ENCODE measurements around the gene C9orf85. TPM values are rescaled to one million over a fixed set of nuclear protein-coding genes. Genes with fewer than 3 reads are reported as not detected.

C9orf85 gene
- total and polyA plus RNA-seq, 2 donors (not counting 3 experiments of a cell fraction or from before 2014, with no cell fraction given), result 8.3 to 11.3 TPM

DNA sequence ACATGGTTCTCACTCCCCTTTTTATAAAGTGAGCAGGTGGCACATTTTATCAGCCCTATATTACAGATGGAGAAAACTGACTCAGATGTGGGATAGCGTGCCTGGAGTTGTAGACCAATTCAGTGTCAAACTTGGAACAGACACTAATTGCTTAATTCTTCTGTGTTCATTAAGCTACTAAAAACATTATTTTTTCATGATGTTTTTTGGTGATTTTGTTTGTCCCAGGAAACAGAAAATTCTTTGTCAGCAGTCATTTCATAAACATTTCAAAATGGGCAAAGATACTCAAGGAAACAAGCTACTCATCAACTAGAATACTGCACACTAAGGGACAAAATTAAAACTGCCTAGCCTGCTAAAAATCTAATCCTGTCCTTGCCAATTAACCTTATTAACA is 2.6 kb upstream of the C9orf85 start:
- BruUV-seq (replicated peaks), result TSS peak; percentile 21
- H3K9me1 ChIP-seq (replicated peaks; ENCODE audit: control insufficient read depth, extremely low read depth, insufficient read depth, low read length), result no peaks in the 10 kb centered on the region
- H3K9me3 ChIP-seq (replicated peaks; ENCODE audit: control insufficient read depth, insufficient read depth, low read length), result no peaks in the 10 kb centered on the region
- DNase-seq (ENCODE audit: low read depth, low spot score), result no peak
- no peak overlapping the region for H3K27ac ChIP-seq (ENCODE audit: insufficient read depth, low read depth, low read length)
- H2AFZ ChIP-seq (ENCODE audit: low read depth, low read length), result no peak overlapping the region
- no peak for TF ChIP-seq MAX (IDR thresholded peaks at IDR 0.05; ENCODE audit: insufficient read depth, insufficient read length)
- no peak for TF ChIP-seq CTCF (IDR thresholded peaks at IDR 0.05; ENCODE audit: extremely low read depth in 1 of 2, insufficient read depth in 1 of 2, low read depth in 1 of 2, low read length in 2 of 2)
- no peak for TF ChIP-seq JUN (IDR thresholded peaks at IDR 0.05; ENCODE audit: borderline replicate concordance, insufficient read depth, insufficient read length, low read depth)
- TF ChIP-seq GATA2 (IDR thresholded peaks at IDR 0.05; ENCODE audit: insufficient read depth, insufficient read length, low read depth, low read length), result no peak
- no peak for TF ChIP-seq POLR2A (IDR thresholded peaks at IDR 0.05; ENCODE audit: low read depth, low read length)
- TF ChIP-seq POLR2AphosphoS5 (IDR thresholded peaks at IDR 0.05; ENCODE audit: insufficient read depth, low read depth, low read length), result no peak
- TF ChIP-seq EZH2 (IDR thresholded peaks at IDR 0.05; ENCODE audit: borderline replicate concordance, low read depth, low read length, severe bottlenecking), result no peak
- TF ChIP-seq FOS (IDR thresholded peaks at IDR 0.05; ENCODE audit: borderline replicate concordance, insufficient read depth, low read length), result no peak
- no peak for TF ChIP-seq MYC (IDR thresholded peaks at IDR 0.05; ENCODE audit: low read depth, low read length)
- H3K79me2 ChIP-seq (ENCODE audit: control insufficient read depth, insufficient read depth, low read length), result peaks cover 80% of the 10 kb centered on the region
- POLR2A ChIA-PET, result no interaction called here
- intact Hi-C loops (cut with micrococcal nuclease) (no loop called here), dilution Hi-C loops (cut with MboI; ENCODE audit: extremely low pct_ligation_motif_present, low sequenced_read_pairs) (no loop called here)
- no peaks in the 10 kb centered on the region for H3K27me3 ChIP-seq (ENCODE audit: control insufficient read depth in 2 of 2, insufficient read depth in 2 of 2, low read length in 2 of 2)
- H3K9ac ChIP-seq (replicated peaks; ENCODE audit: extremely low read depth, insufficient read depth, low read length), result peak overlapping the region; percentile 80
- CTCF ChIA-PET, result no interaction called here
- H4K20me1 ChIP-seq (replicated peaks; ENCODE audit: control insufficient read depth, extremely low read depth, insufficient read depth, low read length), result peaks cover 13% of the 10 kb centered on the region
- peak overlapping the region; percentile 99 for H3K4me2 ChIP-seq (ENCODE audit: insufficient read depth, low read length)
- FAIRE-seq, result no peak
- H3K4me3 ChIP-seq (replicated peaks in 1 of 3; ENCODE audit: insufficient read depth in 1 of 3, low read depth in 1 of 3, low read length in 3 of 3), result peak overlapping the region; percentile 70 to 99 (median 97)
- peaks cover 0 to 4% of the 10 kb centered on the region in 2 experiments for H3K36me3 ChIP-seq (ENCODE audit: control insufficient read depth in 2 of 2, extremely low read depth in 1 of 2, insufficient read depth in 2 of 2, low read length in 2 of 2)
- H3K4me1 ChIP-seq (ENCODE audit: control insufficient read depth, extremely low read depth, insufficient read depth, low read length), result peaks cover 20% of the 10 kb centered on the region
